NOMO-1 (cell line): ENCODE measurements around the gene AFTPH.

Experiments
- DNase-seq, 2 experiments: peaks; one replicate each; lab custom pipeline; 2025; ENCODE audit not compliant: unreplicated experiment in 2 of 2; lab: John Stamatoyannopoulos, UW

The AFTPH gene

DNA sequence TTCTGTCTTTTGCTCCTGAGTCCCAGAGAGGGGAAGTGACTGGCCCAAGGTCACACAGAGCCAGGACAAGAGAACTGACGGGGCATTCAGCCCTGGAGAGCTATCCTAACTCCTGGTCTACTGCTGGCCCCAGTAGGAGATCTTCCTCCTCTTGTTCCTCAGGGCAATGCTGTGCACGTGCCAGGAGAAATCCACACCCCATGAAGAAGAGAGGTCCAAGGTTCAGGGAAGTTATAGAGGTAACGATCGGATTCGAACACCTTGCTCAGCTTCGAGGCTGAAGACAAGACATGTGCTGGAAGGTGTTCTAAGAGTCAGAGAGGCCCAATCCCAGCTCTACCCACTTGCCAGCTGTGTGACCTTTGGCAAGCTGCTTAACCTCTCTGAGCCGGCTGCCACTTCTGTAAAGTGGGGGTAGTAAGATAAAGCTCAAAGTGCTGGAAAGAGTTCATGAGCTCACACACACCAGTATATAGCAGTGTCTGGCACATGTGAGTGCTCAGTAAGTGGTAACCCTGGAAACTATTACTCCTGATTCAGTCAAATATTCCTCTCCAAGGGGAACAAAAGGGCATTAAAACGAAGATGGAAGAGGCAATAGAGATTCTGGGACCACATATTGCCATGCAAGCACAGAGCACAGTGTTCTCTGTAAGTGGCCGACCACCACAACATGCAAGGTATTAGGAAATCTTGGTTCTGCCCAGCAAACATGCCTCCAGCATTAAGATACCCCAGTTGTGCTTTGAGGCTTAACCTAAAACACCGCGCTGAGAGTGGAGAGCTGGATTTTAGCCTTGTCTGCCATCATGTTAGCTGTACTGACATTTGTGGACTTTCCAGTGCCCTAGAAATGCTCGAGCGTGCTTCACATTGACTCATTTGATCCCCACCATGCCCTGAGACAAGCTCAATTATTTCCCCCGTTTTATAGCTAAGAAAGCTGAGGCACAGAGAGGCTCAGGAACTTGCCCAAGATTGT, 104.0 kb downstream of the AFTPH start:
- no peak for DNase-seq

DNA sequence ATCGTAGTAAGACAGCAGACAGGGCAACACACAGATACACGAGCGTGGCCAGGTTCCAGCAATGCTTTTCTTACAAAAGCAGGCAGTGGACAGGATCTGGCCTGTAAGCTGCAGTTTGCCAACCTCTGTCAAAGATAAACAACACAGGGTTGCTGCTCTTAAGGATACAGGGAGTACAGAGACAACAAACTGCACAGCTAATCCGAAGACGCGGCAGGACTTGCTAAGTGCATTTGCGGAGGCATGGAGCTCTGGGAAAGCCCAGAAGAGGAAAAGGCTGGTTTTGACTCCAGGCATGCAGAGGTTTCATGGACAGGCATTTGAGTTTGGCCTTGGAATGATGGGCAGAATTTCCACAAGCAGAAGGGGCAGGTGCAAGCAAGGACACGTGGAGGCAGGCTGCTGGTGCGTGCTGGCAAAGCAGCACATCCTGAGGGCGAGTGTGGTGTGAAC, 105.2 kb downstream of the AFTPH start:
- no peak for DNase-seq

DNA sequence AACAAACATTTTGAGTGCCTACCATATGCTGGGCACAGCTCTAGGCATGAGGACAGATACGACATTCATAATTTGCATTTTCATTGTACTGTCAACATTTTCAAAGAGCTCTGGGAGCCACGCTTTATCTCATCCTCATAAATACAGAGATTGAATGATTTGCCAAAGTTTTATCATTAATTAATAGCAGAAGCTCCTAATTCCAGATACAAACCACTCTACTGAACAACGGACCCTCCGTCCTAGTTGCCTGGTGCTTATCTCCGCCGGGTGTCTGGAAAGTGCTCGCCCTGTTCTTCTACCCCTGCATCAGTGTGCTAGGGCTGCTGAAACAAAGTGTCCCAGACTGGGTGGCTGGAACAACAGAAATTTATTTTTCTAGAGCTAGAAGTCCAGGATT, 105.7 kb downstream of the AFTPH start:
- no peak for DNase-seq

DNA sequence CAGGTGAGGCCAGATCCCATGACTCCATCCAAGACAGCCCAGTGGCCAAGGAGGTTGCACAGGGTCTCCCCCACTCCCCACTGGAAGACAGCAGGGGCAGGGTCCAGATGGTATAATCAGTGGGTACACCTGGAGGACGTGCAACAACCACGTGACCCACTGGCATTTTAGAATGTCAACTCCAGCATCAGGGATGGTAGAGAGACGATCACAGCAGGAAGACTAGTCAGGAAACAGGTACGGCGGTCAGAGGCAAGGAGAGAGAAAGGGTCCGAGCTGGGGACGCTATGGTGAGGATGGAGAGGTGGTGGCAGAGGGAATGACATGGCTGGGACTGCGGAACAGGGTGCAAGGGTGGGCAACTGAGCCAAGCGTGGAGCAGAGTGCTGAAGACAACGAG, 106.6 kb downstream of the AFTPH start:
- no peak for DNase-seq

DNA sequence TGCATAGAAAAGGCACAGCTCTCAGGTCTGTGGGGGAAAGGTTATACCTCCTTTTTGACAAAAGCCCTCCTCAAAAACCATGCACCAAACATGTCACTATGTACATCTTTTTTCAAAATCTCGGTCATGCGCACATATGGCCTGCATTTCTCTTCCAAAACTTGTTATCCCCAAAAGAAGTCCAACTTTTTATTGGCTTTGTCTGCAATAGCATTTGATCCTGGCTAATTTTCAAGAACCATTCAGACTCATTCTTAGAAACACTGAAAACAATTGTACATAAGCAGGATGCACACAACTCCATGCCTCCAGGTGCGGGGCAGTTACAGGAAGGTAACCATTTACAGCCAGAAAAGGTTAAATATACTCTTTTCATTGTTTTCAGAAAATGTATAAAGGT, 107.6 kb downstream of the AFTPH start:
- DNase-seq = no peak

DNA sequence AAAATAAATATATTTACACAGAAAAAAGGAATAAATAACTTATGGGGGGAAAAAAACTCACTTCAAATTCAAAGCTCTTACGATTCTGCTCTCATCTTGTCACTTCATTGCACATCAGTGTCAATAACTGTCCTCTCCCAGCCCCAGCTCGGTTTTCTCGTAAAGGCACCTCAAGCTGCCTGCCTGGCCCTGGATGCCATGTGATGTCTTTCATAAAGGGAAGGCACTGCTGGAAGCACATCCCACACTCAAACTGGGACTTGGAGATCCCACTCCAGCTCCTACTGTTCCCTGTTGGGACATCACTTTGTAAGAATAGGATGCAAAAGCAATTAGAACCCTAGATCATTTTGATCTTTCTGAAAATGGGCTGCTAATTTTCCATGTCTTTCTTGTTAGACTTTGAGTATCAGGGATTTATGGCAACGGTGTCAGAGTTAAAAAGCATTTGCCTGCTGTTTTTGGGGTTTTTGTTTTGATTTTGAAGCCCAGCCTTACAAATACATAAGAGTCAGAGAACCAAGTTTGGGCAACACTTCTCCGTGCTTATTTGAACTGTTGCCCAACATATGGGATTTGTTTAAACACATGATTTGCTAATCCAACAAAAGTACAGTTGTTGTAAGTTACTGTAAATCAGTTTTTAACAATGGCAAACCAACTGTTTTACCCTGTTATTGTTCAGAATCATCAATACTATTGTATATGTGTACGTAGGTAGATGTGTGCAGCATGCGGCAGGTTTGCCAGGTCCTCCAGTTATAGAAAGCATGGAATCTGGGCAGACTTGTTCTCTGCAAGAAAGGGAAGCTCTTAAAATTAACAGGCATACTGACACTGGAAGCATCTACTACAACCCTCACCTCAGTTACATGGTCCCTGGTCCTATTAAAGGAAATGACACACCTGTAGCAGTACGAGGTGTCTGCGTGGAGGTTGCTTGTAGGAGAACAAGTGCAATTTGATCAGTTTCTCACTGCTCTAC, 109.0 kb downstream of the AFTPH start:
- no peak for DNase-seq

DNA sequence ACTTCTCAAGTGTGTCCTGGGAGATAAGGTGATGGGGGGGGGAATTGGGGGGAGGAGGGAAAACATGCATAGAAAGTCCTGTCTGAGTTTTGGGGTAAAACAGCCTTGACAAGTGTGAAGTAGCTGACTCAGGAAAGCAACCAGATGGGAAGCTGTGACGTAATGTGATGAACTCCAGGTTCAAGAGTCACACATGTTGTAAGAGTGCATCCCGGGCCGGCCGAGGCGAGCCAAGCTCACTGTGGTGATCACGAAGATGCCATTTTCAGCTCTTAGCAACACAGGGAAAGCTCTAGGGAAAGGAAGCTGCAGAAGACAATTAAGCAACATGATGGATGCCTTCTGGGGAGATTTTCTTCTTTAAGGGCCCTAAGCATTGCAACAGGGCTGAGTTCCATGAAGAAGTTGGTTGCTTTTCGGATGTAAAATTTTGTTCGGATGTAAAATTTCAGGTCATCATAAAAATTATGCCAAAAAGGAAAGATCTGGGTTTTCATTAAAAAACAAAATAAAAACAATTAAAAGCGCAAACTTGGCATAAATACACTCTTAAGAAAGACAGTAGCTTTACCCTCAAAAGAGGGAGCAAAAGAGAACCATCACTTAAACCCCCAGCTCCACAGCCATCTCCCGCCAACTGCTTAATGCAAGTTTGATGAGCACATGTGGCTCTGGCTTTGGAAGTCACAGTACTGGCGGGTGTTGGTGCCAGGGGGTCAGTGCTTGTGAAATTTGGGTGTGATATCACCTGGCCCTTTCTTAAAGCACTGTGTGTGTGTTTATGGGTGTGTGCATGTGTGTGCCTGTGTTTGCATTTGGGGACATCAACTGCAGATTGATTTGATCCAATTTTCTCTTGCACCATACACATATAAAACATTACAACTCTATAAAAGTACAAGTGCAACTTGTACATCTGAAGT, 110.5 kb downstream of the AFTPH start:
- peak; percentile 49 to 55 for DNase-seq

DNA sequence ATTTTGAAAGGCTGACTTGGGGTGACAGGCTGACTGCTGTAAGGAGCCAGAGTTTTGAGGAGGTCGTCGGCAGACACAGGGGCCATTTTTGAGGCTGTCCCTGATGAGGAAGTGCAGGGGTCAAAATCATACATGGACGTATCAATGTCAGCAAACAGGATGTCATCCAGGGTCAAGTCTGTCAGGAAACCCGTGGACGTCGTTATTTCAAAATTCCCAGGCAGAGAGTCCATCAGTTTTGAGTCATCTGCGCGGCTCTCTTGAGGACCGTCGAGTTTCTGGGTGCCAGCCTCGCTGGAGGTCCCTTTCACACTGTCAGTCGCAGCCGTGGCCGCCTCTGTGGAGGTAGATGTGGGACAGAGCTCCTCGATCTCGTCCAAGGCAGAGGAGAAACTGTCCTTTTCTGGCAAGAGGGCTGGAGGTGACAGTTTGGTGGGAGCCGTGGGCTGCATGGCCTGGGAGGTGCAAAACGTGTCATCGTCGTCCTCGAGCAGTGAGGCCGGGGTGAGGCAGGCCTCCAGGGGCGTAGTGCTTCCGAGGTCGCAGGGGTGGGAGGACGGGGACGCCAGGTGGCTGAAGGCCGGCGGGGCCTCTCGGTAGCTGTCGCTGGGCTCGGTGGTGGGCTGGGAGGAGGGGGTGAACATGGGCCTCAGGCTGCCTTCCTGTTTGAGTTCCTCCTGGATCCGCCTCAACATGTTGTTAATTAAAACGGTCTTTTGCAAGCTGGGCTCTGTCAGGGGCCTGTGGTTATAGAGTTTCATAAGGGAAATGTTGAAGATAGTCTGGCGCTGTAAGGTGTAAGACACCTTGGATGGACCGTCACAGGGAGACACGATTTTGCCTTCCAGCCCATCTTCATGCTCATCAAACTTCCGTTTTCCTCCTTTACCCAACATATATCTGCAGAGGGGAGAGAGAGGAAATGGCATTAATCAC, 112.1 kb downstream of the AFTPH start:
- DNase-seq = peak; percentile 93 to 95

DNA sequence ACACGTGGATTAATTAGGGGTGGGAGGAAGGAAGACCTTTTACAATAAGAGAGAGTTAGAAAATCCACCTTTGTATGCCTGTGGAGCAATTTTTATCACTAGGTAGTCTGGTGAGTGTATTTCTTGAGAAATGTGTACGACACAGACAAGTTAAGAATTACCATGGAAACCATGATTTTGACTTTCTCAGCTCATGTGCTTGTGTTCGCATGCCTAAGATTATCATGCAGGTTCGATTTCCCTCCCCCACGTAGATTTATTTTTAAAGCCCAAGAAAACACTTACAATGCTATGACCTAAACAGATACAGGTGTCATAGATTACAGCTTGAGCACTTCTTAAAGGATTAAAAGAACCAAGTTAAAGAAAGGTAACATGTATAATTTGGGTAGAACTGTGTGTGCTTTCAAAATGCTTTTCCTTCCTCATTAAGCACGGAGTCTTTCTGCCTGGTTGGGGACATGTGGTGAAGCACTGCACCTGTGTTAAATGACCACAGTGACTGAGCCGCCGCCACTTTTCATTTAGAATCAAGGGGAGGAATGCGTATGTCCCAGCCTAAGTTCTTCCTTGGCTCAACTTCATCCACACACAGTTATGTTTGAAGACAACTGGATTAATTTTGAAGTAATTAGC, 113.0 kb downstream of the AFTPH start:
- DNase-seq = peak; percentile 38 to 68

DNA sequence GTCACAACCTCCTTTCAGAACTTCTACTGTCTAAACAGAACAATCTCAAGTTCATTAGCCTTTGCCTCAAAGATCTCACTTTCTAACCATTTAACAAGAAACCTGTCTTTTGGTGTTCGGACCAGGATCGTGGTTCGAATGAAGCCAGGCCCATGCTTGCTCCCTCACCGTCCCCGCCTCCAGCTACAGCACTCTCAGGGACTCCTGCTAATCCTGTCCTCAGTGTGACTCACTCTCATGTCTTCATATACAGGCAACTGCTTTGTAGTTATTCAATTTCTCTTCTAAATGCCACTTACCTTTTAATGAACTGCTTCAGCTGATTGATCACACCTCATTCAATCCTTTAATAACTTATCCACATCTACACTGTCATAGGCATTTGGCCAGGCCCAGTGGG, 113.8 kb downstream of the AFTPH start:
- peak in 1 of 2 experiments; percentile 21 for DNase-seq

DNA sequence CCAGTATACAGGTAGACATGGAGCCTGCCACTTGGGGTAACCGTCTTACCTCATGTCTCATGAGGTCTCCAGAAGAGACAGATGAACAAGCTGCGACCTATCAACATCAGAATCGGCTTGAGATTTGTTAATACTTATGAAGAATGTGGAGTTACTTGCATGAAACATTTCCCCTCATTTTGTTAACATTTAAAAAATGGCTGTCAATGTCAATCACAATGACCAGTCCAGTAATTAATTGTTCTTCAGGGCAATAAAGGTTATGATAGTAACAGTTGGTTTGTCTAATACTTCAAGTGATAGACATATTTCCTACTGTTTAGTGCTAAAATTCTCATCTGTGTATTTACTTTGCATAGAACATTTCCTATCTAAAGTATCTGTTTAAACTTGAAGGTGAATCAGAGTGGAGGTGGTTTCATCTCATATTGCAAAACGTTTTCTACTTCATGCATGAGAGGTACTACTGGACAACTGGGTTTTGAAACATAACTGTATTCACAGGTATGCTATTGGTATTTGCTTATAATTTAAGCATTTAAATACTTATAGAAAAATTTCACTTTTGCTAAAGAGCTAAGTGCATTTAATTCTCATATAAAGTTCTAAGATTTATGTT, 114.5 kb downstream of the AFTPH start:
- DNase-seq = no peak

DNA sequence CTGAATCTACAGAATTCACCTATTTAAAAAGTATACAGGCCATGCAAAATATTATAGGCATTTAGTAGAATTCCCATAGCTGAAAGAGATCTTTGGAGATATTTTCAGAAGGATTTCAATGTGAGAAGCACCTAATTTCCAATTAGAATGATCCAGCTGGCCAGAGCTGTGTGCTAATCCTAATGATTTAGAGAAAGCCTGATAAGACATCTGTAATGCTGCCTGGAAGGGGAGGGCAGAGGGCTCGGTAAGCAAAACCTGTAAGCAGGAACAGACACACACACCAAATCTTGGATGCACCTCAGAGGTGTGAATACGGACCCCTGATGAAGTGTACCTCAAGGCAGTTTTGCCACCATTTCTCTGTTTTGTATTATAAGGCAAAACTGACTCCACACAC, 115.6 kb downstream of the AFTPH start:
- DNase-seq = no peak

DNA sequence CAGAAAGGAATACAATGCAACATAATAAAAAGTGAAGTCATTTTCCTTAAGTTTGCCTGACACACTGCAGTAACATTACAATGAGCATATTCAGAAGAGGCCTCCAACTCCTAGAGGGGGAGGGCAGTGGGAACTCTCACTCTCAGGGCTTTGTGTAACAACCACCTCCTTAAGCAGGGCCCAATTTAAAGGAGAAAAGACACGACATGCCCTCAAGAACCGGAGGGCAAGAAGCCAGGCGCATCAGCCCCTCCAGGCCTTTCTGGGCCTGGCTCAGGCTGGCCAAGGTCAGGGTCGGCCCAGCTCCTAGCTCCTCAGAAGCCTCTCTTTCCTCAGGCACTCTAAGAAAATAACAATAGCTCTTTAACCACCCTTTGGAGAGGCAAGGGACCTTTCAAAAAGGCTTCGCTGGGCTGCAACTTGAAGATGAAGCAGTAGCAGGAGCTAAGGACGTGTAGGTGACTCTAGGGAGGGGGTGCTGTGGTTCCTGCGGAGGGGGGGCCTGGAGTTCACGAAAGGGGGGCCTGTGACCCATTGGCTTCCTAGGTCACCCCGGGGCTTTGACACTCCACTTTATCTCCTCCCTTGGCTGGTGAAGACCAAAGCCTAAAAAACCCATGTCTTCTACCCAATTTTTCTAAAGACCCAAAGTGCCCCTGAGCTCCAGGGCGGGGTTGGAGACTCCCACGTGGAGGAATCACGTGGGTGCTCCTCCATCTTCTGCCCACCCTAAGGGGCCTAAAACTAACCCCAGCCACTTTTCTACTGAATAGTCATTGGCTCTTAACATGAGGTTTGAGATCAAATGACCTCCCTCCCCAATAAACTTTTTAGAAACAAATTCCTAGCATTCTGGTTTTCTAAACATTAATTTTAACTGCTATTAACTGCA, 116.3 kb downstream of the AFTPH start:
- DNase-seq = peak in 1 of 2 experiments; percentile 18

DNA sequence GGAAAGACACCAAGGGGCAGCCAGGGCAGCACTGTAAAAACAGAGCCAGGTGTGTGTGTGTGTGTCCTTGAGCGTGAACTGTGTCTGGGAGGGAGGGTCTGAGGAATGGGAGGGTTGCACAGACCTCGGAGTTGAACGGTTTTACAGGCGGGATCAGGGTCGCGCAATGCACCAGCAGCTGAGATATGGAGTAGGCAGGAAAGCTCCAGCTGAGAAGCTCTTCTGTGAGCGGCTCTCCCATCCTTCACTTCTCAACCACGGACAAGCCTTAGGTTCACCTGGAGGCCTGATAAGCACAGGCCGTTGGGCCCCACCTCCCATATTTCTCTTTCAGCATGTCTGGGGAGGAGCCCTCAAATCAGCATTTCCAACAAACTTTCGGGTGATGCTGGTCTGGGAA, 117.5 kb downstream of the AFTPH start:
- no peak for DNase-seq
